HG03108 (cell line): ENCODE measurements around the gene SLC19A1.

Source experiments
- ATAC-seq: cut with Tn5 transposase; IDR thresholded peaks from one replicate; pipeline ENCODE4 v1.9.1; 2021; ENCODE audit warnings: moderate library complexity; ENCODE audit not compliant: unreplicated experiment

The SLC19A1 gene

DNA sequence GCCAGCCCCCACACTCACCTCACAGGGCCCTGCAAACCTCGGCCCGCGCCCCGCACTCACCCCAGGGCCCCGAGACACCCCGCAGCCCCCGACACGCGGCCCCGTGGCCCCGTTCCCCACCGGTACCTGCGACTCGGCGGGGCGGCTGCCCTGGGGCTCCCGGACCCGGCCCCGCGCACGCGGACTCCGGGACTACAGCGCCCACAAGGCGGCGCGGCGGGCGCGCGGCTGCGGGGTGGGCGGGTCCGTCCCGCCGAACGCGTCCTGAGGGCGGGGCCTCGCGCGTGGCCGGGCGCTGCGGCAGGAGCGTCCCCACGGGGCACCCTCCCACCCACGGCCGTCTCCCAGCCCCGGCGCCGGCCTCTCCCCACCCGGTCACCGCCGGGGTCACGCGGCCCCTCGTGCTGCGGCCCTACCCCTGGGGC is at the start of gene SLC19A1:
TSS of gene SLC19A1 (minus strand) at position 199 of the 425 bp plus-strand sequence. CDS start 4,481 bp downstream, outside the sequence.
- peak; percentile 56 for ATAC-seq

DNA sequence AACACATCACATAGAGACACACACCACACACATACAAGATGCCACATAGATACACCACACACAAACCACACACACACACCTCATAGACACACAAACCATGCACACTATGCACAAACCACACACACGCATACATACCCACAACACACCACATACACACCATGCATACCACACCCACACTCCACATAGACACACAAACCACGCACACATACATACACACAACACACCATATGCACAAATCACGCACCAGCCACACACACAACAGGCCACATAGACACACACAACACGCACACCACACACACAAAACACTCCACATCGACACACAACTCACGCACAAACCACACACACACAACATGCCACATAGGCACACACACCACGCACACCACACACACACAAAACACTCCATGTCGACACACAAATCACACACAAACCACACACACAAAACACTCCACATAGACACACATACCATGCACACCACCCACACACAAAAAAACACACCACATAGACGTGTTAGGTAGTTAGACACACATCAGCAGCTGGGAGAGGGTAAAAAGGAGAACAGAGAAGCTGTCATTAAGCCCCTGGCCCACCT is 49.5 kb upstream of the SLC19A1 start:
- ATAC-seq = no peak

DNA sequence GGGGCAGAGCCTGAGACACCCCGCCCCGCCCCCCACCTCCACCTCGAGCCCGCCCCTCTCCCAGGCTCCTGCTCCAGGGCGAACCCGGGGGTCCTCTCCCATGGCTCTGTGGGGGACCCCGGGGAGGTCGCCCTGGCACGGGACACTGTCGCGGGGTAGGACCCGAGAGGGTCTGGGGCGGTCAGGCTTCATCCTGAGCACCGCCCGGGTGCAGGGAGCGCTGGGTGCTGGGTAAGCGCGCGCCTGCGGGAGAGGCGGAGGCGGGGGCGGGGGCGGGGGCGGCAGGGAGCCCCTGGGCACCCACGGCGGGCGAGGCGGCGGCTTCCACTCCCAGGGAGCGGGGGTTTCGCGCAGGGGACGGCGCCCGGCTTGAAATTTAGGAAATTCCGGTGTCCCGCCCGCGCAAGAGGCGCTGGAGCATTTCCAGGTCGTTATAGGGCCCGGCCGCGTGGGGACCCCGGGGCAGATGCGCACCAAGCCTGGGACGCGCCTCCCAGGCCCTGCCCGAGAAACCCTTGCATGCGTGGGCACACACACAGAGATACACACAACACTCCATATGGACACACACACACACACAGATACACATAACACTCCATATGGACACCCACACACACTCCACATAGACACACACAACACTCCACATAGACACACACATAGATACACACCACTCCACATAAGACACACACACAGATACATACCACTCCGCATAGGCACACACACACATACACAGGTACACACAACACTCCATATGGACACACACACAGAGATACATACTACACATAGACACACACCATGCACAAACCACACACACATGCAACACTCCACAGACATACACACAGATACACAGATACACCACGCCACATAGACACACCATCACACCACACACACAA is 48.7 kb upstream of the SLC19A1 start:
- no peak for ATAC-seq

DNA sequence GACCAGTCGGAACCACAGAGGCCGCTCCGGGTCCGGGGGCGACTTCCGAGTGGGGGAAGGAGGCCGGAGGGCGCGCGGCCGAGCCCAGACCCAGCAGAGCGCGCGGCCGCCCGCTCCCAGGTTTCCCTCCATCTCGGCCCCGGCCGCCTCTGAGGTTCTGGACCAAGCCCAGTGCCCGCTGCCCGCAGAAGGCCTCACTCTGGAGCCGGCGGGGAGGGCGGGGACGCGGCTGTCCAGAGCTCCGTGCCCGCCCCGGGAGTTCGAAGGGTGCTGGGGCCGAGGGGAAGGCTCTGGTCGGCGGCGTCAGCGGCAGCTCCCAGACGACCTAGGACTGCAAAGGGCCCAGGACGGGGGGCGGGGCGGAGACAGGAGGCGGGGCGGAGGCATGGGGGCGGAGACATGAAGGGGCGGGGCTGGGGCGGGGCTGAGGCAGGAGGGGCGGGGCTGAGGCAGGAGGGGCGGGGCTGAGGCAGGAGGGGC is 48.0 kb upstream of the SLC19A1 start:
- ATAC-seq = no peak

DNA sequence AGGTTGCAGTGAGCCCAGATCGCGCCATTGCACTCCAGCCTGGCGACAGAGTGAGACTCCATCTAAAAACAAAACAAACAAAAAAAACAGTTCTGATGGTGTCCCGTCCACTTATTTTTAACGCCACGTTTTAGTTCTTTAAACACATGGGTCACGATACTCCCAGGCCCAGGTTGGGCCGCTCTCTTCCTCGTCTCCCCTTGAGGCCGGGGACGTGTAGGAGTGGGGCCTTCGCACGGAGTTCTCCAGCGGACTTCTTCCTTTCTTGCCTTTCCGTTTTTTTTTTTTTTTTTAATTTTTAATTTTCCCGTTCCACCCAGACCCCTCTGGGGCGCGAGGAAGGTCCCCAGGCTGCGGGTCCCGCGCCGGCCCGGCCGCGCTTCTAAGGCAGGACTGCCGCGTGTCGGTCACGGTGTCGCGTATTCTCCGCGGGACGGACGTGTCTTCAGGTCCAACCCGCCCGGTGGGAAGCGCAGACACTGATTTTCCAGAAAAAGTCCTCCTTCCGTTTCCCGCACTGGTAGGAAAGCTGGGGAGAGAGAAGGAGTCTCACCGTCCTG is 47.5 kb upstream of the SLC19A1 start:
- ATAC-seq = no peak

DNA sequence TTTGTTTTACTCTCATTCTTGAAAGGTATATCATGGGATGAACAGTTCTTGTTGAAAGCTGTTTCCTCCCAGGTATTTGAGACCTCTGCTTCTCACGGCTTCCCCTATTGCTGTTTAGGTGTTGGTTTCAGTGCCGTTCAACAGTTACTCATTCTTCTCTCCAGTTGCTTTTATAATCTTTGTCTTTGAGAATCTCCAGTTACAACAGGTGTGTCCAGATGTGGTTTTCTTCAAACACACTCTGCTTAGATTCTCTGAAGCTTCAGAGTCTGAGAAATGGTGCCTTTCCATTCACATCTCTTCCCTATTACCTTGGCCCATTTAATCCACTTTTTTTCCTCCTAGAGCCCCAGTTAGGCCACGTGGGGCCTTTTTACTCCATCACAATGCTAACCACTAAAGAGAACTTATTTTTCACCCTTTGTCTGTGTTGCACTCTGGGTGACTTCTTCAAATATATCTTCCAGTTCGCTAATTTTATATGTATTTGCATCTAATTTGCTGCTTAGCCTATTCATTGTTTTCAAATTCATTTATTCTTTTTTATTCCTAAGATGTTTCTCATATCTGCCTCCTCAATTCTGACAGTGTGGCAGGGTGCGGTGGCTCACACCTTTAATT is 46.7 kb upstream of the SLC19A1 start:
- no peak for ATAC-seq

DNA sequence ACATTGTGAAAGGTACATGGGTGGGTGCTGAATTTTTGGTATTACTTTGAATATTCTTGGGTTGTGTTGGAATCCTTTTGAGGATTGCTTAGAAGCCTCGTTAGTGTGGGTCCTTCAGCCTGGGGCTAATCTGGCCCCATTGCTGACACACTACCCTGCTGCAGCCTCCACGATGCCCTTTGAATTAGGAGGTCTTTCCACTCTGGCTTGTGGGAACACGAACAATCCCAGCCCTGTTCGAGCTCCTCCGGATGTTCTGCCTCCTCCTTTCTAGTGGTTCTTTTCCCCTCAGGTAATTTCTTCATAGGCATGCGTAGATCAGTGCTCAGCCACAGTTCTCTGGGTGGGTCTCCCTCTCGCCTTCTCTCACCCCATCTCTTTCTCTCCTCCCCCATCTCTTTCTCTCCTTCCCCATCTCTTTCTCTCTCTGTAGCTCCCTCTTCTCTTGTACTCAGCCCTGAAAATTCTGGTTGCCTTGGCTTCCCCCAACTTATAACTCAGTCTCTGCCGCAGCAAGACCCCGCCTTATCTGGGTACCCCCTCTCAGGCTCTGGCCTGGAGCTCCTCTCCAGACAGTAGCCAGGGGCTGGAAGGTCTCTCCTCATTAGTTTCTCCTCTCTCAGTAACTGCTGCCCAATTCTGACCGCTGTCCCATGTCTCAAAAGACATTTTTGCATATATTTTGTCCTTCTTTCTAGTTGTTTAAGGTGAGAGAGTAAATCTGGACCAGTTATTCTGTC is 46.0 kb upstream of the SLC19A1 start:
- no peak for ATAC-seq

DNA sequence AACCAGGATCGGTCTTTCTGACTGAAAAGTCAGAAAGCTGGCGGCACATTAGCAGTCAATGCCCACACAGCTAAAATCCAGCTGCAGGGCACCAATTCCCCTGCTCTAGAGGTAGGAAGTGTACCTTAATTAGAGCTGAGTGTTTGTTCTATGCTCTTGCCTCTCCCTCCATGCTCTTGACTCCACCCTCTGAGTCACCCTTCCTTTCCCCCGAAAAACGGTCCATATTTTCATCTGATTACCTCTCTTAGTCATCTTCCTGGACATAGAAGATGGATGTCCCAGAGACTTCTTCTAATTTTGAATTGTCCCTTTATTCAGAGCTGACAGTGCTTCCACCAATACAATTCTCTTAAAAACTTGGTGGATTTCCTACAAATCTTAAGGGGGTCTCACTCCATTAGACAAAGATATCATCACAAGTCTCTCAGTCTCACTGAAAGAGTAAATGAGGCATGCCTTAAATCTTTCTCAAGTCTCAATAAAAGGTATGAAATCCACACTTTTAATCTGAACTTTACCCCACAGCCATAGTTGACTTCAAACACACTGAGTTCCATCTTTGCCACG is 44.1 kb upstream of the SLC19A1 start:
- ATAC-seq = no peak

DNA sequence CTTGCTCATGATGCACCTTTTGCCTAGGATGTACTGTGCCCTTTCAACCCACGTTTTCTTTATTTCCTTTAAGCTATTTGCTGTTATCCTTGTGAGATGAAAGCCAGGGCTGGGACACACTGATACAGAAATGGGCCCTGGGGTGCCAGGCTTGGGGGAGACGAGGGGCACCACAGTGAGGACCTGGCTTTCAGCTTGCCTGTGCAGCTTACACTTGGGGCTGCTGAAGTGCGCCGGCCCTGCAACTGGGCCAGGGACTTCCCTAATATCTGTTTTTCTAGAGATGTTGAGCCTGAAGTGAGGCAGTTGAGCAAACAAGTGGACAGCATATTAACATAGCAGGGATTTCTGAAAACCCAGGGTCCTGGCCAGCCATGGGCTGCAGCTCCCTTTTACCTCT is 42.5 kb upstream of the SLC19A1 start:
- no peak for ATAC-seq

DNA sequence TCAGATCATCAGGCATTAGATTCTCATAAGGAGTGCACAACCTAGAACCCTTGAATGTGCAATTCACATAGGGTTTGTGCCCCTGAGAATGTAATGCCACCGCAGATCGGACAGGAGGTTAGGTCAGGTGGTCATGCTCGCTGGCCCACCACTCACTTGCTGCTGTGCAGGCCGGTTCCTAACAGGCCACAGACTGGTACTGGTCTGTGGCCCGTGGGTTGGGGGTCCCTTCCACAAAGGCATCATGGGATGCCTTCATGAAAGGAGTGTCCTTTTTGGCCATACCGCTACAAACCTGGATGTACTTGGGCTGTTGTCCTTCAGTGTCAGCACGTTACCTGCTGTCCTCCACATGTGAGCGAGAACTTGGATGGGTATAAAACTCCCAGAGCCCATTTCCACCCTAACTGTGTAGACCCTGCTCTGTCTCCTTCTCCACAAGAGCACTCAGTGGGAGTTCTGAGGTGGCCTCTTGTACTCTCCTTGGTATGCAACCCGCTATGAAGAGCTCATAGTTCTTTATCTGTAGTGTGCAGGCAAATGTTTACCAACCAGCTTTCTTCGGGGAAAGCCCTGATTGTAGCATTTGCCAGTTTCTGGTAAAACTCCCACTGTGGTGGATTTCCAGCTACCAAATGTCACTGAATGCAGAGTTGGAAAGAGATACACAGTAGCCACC is 41.7 kb upstream of the SLC19A1 start:
- ATAC-seq = no peak

DNA sequence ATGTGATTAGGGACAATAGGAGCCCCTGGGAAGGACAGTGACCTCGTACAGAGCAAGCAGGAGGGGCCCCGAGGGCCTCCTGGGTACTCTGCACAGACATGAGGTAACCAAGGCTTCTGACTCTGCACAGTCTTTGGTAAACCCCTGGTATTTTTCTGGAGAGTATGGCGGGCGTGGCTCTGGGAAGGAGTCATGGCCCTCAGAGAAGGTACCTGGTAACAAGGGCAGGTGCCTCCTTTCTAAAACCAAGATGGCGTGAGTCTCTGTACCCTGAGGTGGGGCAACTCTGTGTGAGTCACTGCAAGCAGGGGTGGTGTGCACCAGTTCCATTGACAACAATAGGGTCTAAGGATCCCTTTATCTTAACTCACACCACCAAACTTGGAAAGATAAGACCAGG is 39.9 kb upstream of the SLC19A1 start:
- ATAC-seq = no peak

DNA sequence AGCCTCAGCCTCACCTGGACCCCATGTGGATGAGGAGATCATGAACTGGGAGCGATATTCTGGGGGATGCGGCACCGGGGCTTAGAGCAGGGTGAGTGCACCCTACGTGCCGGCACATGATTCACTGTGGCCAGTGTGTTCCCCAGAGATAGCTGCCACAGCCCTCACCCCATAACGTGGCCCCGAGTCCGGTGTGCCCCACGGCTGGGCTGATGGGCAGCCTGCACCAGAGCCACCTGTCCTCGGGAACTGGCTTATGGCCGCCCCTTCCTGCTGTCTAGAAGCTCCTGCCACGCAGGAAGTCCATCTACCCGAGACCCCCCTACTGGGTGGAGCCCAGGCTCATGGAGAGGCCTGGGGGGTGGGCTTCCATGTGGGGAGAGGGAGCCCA is 39.1 kb upstream of the SLC19A1 start:
- ATAC-seq = no peak

DNA sequence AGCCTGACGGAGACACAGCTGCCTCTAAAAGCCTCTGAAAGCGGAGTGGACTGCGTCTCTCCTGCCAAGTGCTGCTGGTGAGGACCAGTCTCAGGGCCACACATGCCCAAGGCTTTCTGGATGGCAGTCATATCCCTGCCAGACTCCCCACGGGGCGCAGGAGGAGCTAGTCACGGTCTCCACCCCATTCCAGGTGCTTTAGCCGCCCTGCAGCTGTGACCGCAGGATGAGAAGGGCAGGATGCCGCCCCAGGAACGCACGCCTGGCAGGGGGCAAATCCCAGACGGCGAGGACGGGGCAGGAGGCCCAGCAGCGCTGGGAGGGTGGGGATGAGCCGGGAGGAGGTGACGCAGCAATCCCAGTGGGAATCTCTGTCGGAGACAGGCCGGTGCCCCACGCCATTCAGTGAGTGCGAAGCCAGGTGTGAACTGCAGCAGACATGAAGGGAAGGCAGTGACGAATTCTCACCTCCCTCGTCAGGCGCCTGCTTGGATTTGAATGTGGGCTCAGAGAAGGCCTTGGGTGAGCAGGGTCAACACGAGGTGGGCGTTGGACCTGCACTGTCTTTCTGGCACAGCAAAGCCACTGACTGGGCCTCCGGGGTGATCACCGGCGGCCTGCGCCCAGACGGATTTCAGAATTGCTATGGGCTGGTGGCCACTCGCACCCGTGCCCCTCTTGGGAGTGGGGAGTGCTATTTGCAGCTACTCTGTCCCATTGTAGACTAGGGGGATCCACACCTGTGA is 38.5 kb upstream of the SLC19A1 start:
- ATAC-seq = no peak

DNA sequence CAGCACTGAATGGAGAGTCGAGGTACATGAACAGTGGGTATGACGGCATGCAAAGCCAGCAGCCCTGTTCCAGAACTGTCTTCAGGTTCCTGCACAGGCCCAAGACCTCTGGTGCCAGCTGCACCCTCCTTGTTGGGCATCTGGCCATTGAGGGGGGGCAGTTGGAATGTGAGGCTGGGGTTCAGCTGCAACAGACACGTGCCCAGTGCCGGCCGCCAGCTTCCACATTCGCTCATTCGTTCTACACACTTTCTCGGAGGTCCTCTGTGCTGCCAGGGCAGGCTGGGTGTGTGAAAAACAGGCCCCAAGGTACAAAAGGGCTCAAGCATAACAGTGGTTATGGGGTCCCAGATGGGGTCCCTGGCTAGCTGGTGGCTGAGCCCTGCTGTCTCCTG is 37.9 kb upstream of the SLC19A1 start:
- no peak for ATAC-seq

DNA sequence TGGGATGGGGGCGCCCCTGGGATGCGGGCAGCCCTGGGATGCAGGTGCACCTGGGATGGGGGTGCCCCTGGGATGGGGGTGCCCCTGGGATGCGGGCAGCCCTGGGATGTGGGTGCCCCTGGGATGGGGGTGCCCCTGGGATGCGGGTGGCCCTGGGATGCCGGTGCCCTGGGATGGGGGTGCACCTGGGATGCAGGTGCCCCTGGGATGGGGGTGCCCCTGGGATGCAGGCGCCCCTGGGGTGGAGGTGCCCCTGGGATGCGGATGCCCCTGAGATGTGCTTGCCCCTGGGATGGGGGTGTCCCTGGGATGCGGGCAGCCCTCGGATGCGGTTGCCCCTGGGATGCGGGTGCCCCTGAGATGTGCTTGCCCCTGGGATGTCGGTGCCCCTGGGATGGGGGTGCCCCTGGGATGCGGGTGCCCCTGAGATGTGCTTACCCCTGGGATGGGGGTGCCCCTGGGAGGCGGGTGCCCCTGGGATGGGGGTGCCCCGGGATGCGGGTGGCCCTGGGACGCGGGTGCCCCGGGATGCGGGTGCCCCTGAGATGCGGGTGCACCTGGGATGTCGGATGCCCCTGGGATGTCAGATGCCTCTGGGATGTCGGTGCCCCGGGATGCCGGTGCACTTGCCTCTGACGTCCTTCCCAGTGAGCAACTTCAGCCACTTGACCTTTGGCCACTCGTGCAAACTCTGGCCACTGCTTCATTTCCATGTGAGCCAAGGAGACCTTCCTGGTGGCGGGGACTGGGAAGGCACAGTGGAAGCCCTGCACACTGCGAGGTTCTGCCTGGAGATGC is 37.3 kb upstream of the SLC19A1 start:
- ATAC-seq = no peak

DNA sequence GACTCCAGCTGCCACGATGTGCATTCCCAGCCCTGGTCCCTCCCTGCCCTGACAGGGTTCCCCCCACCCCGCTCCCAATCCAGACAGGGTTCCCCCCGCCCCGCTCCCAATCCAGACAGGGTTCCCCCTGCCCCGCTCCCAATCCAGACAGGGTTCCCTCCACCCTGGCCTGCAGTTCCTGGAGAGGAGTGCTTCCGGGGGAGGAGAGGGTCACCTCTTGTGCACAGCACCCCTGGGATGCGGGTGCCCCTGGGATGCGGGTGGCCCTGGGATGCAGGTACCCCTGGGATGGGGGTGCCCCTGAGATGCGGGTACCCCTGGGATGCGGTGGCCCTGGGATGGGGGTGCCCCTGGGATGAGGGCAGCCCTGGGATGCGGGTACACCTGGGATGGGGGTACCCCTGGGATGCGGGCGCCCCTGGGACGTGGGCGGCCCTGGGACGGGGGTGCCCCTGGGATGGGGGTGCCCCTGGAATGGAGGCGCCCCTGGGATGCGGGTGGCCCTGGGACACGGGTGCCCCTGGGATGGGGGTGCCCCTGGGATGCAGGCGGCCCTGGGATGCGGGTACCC is 36.7 kb upstream of the SLC19A1 start:
- ATAC-seq = no peak

DNA sequence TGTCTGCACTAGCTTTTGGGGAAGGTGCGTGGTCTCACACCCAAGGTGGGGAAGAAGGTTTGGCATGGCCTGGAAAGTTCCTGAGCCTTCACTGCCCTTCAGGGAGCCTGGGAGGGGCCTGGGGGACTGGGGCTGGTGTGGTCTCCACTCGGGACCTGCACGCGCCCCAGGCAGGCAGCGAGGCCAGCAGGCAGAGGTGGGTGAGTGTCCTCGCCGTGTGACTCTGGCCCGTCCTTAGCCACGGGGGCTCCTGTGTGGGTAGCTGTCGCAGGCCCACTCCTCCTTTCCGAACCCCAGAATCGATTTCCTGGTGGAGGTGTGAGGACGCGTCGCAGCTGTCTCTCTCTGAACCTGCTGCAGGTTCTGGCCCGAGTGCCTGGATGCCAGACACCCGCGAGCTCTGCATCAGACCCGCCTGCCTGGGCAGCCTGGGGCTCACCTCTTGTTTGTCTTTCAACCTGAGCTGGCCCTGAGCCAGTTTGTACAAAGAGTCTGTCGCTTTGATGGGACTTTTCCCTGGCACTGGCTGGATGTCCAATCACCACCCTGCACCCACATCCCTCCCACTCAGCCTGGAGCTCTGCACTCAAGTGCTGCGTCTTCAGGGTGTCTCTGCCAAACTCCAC is 36.0 kb upstream of the SLC19A1 start:
- ATAC-seq = no peak

DNA sequence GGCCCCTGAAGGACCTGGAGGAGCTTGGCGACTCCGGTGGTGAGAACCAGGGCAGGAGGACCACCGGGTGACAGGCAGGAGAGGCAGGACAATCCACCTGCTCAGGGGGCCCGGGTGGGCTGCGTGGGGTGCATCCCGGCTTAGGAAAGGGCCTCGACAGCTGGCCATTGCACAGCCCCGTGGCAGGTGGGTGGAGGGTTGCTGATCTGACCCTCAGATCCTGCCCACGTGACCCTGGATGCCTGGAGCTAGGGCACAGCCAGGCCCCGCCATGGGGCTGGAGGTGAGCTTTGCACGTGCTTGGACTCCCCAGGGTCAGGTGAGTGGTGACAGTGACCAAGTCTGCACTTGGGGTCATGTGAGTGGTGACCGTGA is 35.5 kb upstream of the SLC19A1 start:
- no peak for ATAC-seq
